ENCODE measurements around the gene MRTFB. TPM values are rescaled to one million over a fixed set of nuclear protein-coding genes. Genes with fewer than 3 reads are reported as not detected.

The MRTFB gene
- total RNA-seq, 1 experiment from 2014 or later: 71.5 TPM

GRCh38 chr16:14240219-14240843 lies 169.2 kb downstream of the MRTFB start:
- Histone ChIP-seq H3K27ac (no peak overlapping the region), H3K36me3 (ENCODE audit: low read depth) (peaks cover 10% of the 10 kb centered on the region; the same call in 1 of the 2 replicates), H3K79me2 (ENCODE audit: low read depth) (no peaks in the 10 kb centered on the region), H3K4me2 (no peak overlapping the region), H3F3A (ENCODE audit: insufficient read depth, low read depth) (peaks cover 4% of the 10 kb centered on the region; the same call in 1 of the 2 replicates), H3K9me3 (ENCODE audit: insufficient read depth, low read depth) (no peaks in the 10 kb centered on the region), H3K4me1 (replicated peaks; ENCODE audit: insufficient read depth) (no peaks in the 10 kb centered on the region), H2AFZ (no peak overlapping the region), H3K4me3 (no peak overlapping the region), H4K20me1 (ENCODE audit: insufficient read depth) (no peaks in the 10 kb centered on the region), H3K9me2 (ENCODE audit: insufficient read depth) (no peaks in the 10 kb centered on the region), H3K27me3 (ENCODE audit: insufficient read depth, low read depth) (no peaks in the 10 kb centered on the region)
- DNase-seq: no peak
- ChIA-PET POLR2A (ENCODE audit: unreplicated experiment) (no interaction called here), CTCF (no interaction called here)
- no peak for TF ChIP-seq EZH2 (IDR thresholded peaks at IDR 0.05; ENCODE audit: low read depth)
- TF ChIP-seq CTCF (conservative IDR thresholded peaks at IDR 0.05): no peak
- intact Hi-C loops (cut with micrococcal nuclease; ENCODE audit: unreplicated experiment): no loop called here
- BruUV-seq (replicated peaks): no TSS peak

- no peaks in the 10 kb centered on the region for H3K4me1 ChIP-seq (replicated peaks; ENCODE audit: insufficient read depth)
- CTCF ChIA-PET: no interaction called here
- H2AFZ ChIP-seq: no peak overlapping the region
- no peak for DNase-seq
- no peak overlapping the region for H3K4me3 ChIP-seq
- peaks cover 12% of the 10 kb centered on the region; the same call in 1 of the 2 replicates for H3K36me3 ChIP-seq (ENCODE audit: low read depth)
- no peak for TF ChIP-seq EZH2 (IDR thresholded peaks at IDR 0.05; ENCODE audit: low read depth)
- TF ChIP-seq CTCF (conservative IDR thresholded peaks at IDR 0.05): no peak
- H3K4me2 ChIP-seq: no peak overlapping the region
- intact Hi-C loops (cut with micrococcal nuclease; ENCODE audit: unreplicated experiment): no loop called here
- no peaks in the 10 kb centered on the region for H3K79me2 ChIP-seq (ENCODE audit: low read depth)
- H3K9me3 ChIP-seq (ENCODE audit: insufficient read depth, low read depth): no peaks in the 10 kb centered on the region
- no peak overlapping the region for H3K27ac ChIP-seq
- POLR2A ChIA-PET (ENCODE audit: unreplicated experiment): no interaction called here
- no peaks in the 10 kb centered on the region for H3K27me3 ChIP-seq (ENCODE audit: insufficient read depth, low read depth)
- peaks cover 4% of the 10 kb centered on the region; the same call in 1 of the 2 replicates for H3F3A ChIP-seq (ENCODE audit: insufficient read depth, low read depth)
- no peaks in the 10 kb centered on the region for H3K9me2 ChIP-seq (ENCODE audit: insufficient read depth)
- H4K20me1 ChIP-seq (ENCODE audit: insufficient read depth): no peaks in the 10 kb centered on the region
- no TSS peak for BruUV-seq (replicated peaks)
Measured at GRCh38 chr16:14240964-14241363, 169.8 kb downstream of the MRTFB start.

- Histone ChIP-seq H3K36me3 (ENCODE audit: low read depth) (peaks cover 18% of the 10 kb centered on the region), H3K4me2 (no peak overlapping the region), H3K27ac (no peak overlapping the region), H3K79me2 (ENCODE audit: low read depth) (no peaks in the 10 kb centered on the region), H3K4me1 (replicated peaks; ENCODE audit: insufficient read depth) (no peaks in the 10 kb centered on the region), H3F3A (ENCODE audit: insufficient read depth, low read depth) (peaks cover 4% of the 10 kb centered on the region; the same call in 1 of the 2 replicates), H2AFZ (no peak overlapping the region), H3K27me3 (ENCODE audit: insufficient read depth, low read depth) (no peaks in the 10 kb centered on the region), H3K9me3 (ENCODE audit: insufficient read depth, low read depth) (no peaks in the 10 kb centered on the region), H3K9me2 (ENCODE audit: insufficient read depth) (no peaks in the 10 kb centered on the region), H4K20me1 (ENCODE audit: insufficient read depth) (no peaks in the 10 kb centered on the region), H3K4me3 (no peak overlapping the region)
- no peak for DNase-seq
- CTCF ChIA-PET: no interaction called here
- POLR2A ChIA-PET (ENCODE audit: unreplicated experiment): interaction anchor here (0.7 kb wide), 1 partner anchor 285 kb away, joined by 5 read pairs; no protein-coding TSS in a partner anchor
- intact Hi-C loops (cut with micrococcal nuclease; ENCODE audit: unreplicated experiment): no loop called here
- TF ChIP-seq CTCF (conservative IDR thresholded peaks at IDR 0.05): no peak
- TF ChIP-seq EZH2 (IDR thresholded peaks at IDR 0.05; ENCODE audit: low read depth): no peak
- no TSS peak for BruUV-seq (replicated peaks)
Measured at GRCh38 chr16:14241631-14242030, 170.5 kb downstream of the MRTFB start.

Measured in PC-9 (cell line).